Liver (tissue), 9 donors: ENCODE measurements around the gene PCED1B. TPM values are rescaled to one million over a fixed set of nuclear protein-coding genes. Genes with fewer than 3 reads are reported as not detected.
"Not testable (repeated sequence)": the region's sequence is repeated elsewhere in the genome, so short reads cannot be mapped to it uniquely, and the experiment has no call there.

Experiments
- DNase-seq: peaks from one replicate; pipeline ENCODE4 v3.0.0-alpha.2; 2017; ENCODE audit warnings: low spot score
- H3K27ac ChIP-seq, 2 donors: one replicate each; pipeline ENCODE4 v1.7.0; 2013; ENCODE audit warnings: inconsistent platforms in 2 of 2, low read length in 2 of 2, control low read depth in 1 of 2, low read depth in 1 of 2, mild to moderate bottlenecking in 1 of 2
- H3K27me3 ChIP-seq, 4 donors: one replicate each; pipeline versions ENCODE4 v1.6.1 to v1.7.0; 2013; ENCODE audit warnings: low read length in 3 of 4, inconsistent platforms in 1 of 4, mild to moderate bottlenecking in 1 of 4, moderate library complexity in 1 of 4; ENCODE audit not compliant: control insufficient read depth in 4 of 4, insufficient read depth in 4 of 4
- H3K36me3 ChIP-seq, 4 donors: one replicate each; pipeline versions ENCODE4 v1.6.1 to v1.7.0; 2013; ENCODE audit warnings: low read length in 3 of 4, mild to moderate bottlenecking in 3 of 4, low read depth in 1 of 4, moderate library complexity in 1 of 4; ENCODE audit not compliant: control insufficient read depth in 4 of 4, insufficient read depth in 3 of 4
- H3K4me1 ChIP-seq, 4 donors: one replicate each; pipeline versions ENCODE4 v1.6.1 to v1.7.0; 2013; ENCODE audit warnings: low read length in 3 of 4, mild to moderate bottlenecking in 3 of 4, moderate library complexity in 1 of 4; ENCODE audit not compliant: control insufficient read depth in 4 of 4, insufficient read depth in 4 of 4
- H3K4me3 ChIP-seq, 3 donors: one replicate each; pipeline versions ENCODE4 v1.6.1 to v1.7.0; 2013; ENCODE audit warnings: low read length in 3 of 3, control low read depth in 1 of 3, low read depth in 1 of 3, mild to moderate bottlenecking in 1 of 3
- H3K9ac ChIP-seq, 2 donors: one replicate each; pipeline ENCODE4 v1.7.0; 2013; ENCODE audit warnings: low read length in 2 of 2, mild to moderate bottlenecking in 2 of 2, moderate library complexity in 2 of 2, control low read depth in 1 of 2, low read depth in 1 of 2
- H3K9me3 ChIP-seq, 4 donors: one replicate each; pipeline versions ENCODE4 v1.6.1 to v1.7.0; 2013; ENCODE audit warnings: low read length in 3 of 4; ENCODE audit not compliant: control insufficient read depth in 4 of 4
- ATF3 ChIP-seq: IDR thresholded peaks from 2 replicates; pipeline ENCODE4 v1.6.1; 2016; ENCODE audit warnings: antibody characterized with exemption
- EGR1 ChIP-seq, 2 donors: IDR thresholded peaks; 2 replicates each; pipeline ENCODE4 v1.6.1; 2016 to 2018; ENCODE audit warnings: antibody characterized with exemption in 2 of 2, low read depth in 2 of 2
- FOXA1 ChIP-seq: IDR thresholded peaks from 2 replicates; pipeline ENCODE4 v1.6.1; 2016; ENCODE audit warnings: antibody characterized with exemption
- FOXA2 ChIP-seq: IDR thresholded peaks from 2 replicates; pipeline ENCODE4 v1.6.1; 2016; ENCODE audit warnings: antibody characterized with exemption
- GABPA ChIP-seq, 2 donors: IDR thresholded peaks in 1 of 2; conservative IDR thresholded peaks in 1 of 2; 2 replicates each; pipeline ENCODE4 v1.6.1; 2016; ENCODE audit warnings: antibody characterized with exemption in 2 of 2, mild to moderate bottlenecking in 1 of 2, moderate library complexity in 1 of 2
- HNF4G ChIP-seq: IDR thresholded peaks from 2 replicates; pipeline ENCODE4 v1.6.1; 2016; ENCODE audit warnings: antibody characterized with exemption
- JUND ChIP-seq, 2 donors: IDR thresholded peaks; 2 replicates each; pipeline ENCODE4 v1.6.1; 2016; ENCODE audit warnings: antibody characterized with exemption in 2 of 2
- NR2F2 ChIP-seq: IDR thresholded peaks from 2 replicates; pipeline ENCODE4 v1.6.1; 2016; ENCODE audit warnings: antibody characterized with exemption
- RAD21 ChIP-seq, 2 donors: IDR thresholded peaks; 2 replicates each; pipeline ENCODE4 v1.6.1; 2016; ENCODE audit warnings: antibody characterized with exemption in 2 of 2, mild to moderate bottlenecking in 2 of 2
- REST ChIP-seq: IDR thresholded peaks from 2 replicates; pipeline ENCODE4 v1.6.1; 2016; ENCODE audit warnings: antibody characterized with exemption, mild to moderate bottlenecking
- RXRA ChIP-seq, 2 donors: IDR thresholded peaks; 2 replicates each; pipeline ENCODE4 v1.6.1; 2017 to 2018; ENCODE audit warnings: antibody characterized with exemption in 2 of 2, mild to moderate bottlenecking in 1 of 2
- SP1 ChIP-seq: IDR thresholded peaks from 2 replicates; pipeline ENCODE4 v1.6.1; 2018; ENCODE audit warnings: antibody characterized with exemption, mild to moderate bottlenecking
- TAF1 ChIP-seq: conservative IDR thresholded peaks from 2 replicates; pipeline ENCODE4 v1.6.1; 2016; ENCODE audit warnings: antibody characterized with exemption, mild to moderate bottlenecking
- YY1 ChIP-seq: IDR thresholded peaks from 2 replicates; pipeline ENCODE4 v1.6.1; 2016; ENCODE audit warnings: antibody characterized with exemption, mild to moderate bottlenecking
- ZBTB33 ChIP-seq: IDR thresholded peaks from 2 replicates; pipeline ENCODE4 v1.6.1; 2016; ENCODE audit warnings: antibody characterized with exemption
- WGBS: extraction: QIAGEN DNeasy Blood & Tissue Kit; methylation state at CpG from one replicate; pipeline ENCODE4 v1.1.7; 2013; 5-methylcytosine and 5-hydroxymethylcytosine counted together
- polyA plus RNA-seq, 2 donors: library from polyadenylated mRNA; stranded (reverse) in 1 of 2; unstranded in 1 of 2; fragments of 200-250 nt in 1 of 2; fragments of >200 nt in 1 of 2; fragmentation: Nextera tagmentation in 1 of 2; extraction: Ambion mirVana in 1 of 2; gene quantifications; one replicate each; pipeline versions ENCODE4 v1.2.1 to v1.2.3, GENCODE V29; 2013 to 2015
- total RNA-seq, 2 donors: library from RNA; depleted of rRNA; stranded (reverse); fragments of >200 nt; gene quantifications; one replicate each; pipeline ENCODE4 v1.2.3, GENCODE V29; 2014
- donor health status: healthy.
- donor health status: healthy.
- donor health status: healthy.
- donor health status: healthy.
- donor health status: healthy.

The PCED1B gene
- total and polyA plus RNA-seq, 4 donors, result 0.51 to 1.8 (median 1.1) TPM

GRCh38 chr12:47182164-47182938, 102.9 kb downstream of the PCED1B start:
- H3K27ac ChIP-seq, H3K9me3 ChIP-seq, H3K36me3 ChIP-seq, H3K4me3 ChIP-seq, H3K9ac ChIP-seq, H3K27me3 ChIP-seq, DNase-seq, H3K4me1 ChIP-seq: not testable (repeated sequence)
- WGBS, result 95% methylated on average over 11 of the region's 11 CpGs

- 85% methylated on average over 3 of the region's 3 CpGs for WGBS
Measured at GRCh38 chr12:47184229-47184628, 104.8 kb downstream of the PCED1B start.

More at GRCh38 chr12:47184229-47184628, 104.8 kb downstream of the PCED1B start:
- Histone ChIP-seq H3K9me3 (no peaks in the 10 kb centered on the region), H3K4me1 (peaks cover 3 to 13% (median 9%) of the 10 kb centered on the region in 4 donors), H3K27me3 (no peaks in the 10 kb centered on the region), H3K4me3 (no peak overlapping the region), H3K27ac (no peak overlapping the region), H3K36me3 (no peaks in the 10 kb centered on the region), H3K9ac (no peak overlapping the region)
- no peak for DNase-seq
- TF ChIP-seq HNF4G (no peak), TAF1 (no peak), ZBTB33 (no peak), EGR1 (IDR thresholded peaks at IDR 0.05; ENCODE audit: low read depth in 2 of 2) (no peak), NR2F2 (no peak), JUND (IDR thresholded peaks at IDR 0.05) (no peak), FOXA1 (no peak), GABPA (IDR thresholded peaks at IDR 0.05 in 1 of 2, conservative IDR thresholded peaks at IDR 0.05 in 1 of 2) (no peak), RAD21 (IDR thresholded peaks at IDR 0.05) (no peak), SP1 (no peak), ATF3 (no peak), FOXA2 (no peak), REST (no peak), RXRA (IDR thresholded peaks at IDR 0.05) (no peak), YY1 (no peak)
